NCI-H69 (cell line): ENCODE measurements around the gene SERTM2.

Experiments used
- DNase-seq: peaks from one replicate; lab custom pipeline; 2025; lab: John Stamatoyannopoulos, UW

SERTM2 gene

GRCh38 chrX:111560801-111561200 is 49.4 kb downstream of the SERTM2 start:
- DNase-seq = peak; percentile 26

DNA sequence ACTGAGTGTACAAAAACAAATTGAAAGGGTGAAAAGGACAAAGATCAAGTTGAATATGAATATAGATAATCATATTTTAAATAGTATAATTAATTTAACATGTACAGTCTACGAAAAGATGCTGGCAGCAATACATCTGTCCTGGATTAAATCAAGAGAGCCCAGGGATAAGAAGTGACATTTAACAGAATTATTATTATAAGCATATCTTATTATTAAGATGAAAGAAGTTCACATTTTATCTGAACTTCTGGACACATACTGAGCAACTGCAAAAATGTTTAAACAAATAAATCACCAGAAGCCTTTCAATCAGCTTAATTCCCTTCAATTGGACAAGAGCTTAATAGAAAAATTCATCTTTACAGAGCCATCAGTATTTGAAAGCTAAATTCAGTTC is 50.4 kb downstream of the SERTM2 start:
- no peak for DNase-seq

GRCh38 chrX:111567542-111568255 is 56.3 kb downstream of the SERTM2 start:
- DNase-seq = no peak

GRCh38 chrX:111568354-111568753 is 56.9 kb downstream of the SERTM2 start:
- DNase-seq = peak; percentile 59

GRCh38 chrX:111568817-111569216 is 57.4 kb downstream of the SERTM2 start:
- DNase-seq = peak; percentile 71
